Endothelial cell of umbilical vein (primary cell): Measurements from ENCODE around the gene BTK.

Experiments used
- CTCF ChIP-seq, 2 donors: IDR thresholded peaks; 1 replicate in 1 of 2; 2 replicates in 1 of 2; pipeline ENCODE4 v1.5.1; 2011; ENCODE audit warnings: low read length in 2 of 2, mild to moderate bottlenecking in 2 of 2, moderate library complexity in 2 of 2, control low read depth in 1 of 2, inconsistent platforms in 1 of 2, low read depth in 1 of 2; ENCODE audit not compliant: insufficient read depth in 1 of 2; ENCODE audit errors: extremely low read depth in 1 of 2
- EZH2 ChIP-seq: IDR thresholded peaks from 2 replicates; pipeline ENCODE4 v1.6.1; 2012; ENCODE audit warnings: borderline replicate concordance, low read depth, mild to moderate bottlenecking, moderate library complexity, low read length, inconsistent platforms; ENCODE audit not compliant: severe bottlenecking
- FOS ChIP-seq: IDR thresholded peaks from 2 replicates; pipeline ENCODE4 v1.6.1; 2011; ENCODE audit warnings: mild to moderate bottlenecking, low read length, moderate library complexity, borderline replicate concordance; ENCODE audit not compliant: insufficient read depth
- GATA2 ChIP-seq: IDR thresholded peaks from 2 replicates; pipeline ENCODE4 v1.7.0; 2011; ENCODE audit warnings: low read depth, mild to moderate bottlenecking, moderate library complexity, mixed read lengths, low read length; ENCODE audit not compliant: insufficient read length, insufficient read depth
- JUN ChIP-seq: IDR thresholded peaks from 2 replicates; pipeline ENCODE4 v1.6.1; 2011; ENCODE audit warnings: borderline replicate concordance, low read depth; ENCODE audit not compliant: insufficient read length, insufficient read depth
- MAX ChIP-seq: IDR thresholded peaks from 2 replicates; pipeline ENCODE4 v1.6.1; 2011; ENCODE audit not compliant: insufficient read depth, insufficient read length
- MYC ChIP-seq: IDR thresholded peaks from one replicate; pipeline ENCODE4 v1.6.1; 2011; ENCODE audit warnings: mild to moderate bottlenecking, low read depth, low read length
- POLR2A ChIP-seq: IDR thresholded peaks from 2 replicates; pipeline ENCODE4 v1.6.1; 2012; ENCODE audit warnings: low read depth, mild to moderate bottlenecking, control low read depth, low read length
- POLR2AphosphoS5 ChIP-seq: IDR thresholded peaks from 2 replicates; pipeline ENCODE4 v1.6.1; 2012; ENCODE audit warnings: low read depth, mild to moderate bottlenecking, control low read depth, low read length, moderate library complexity; ENCODE audit not compliant: insufficient read depth

- no peak for TF ChIP-seq POLR2AphosphoS5
- no peak for TF ChIP-seq CTCF (IDR thresholded peaks at IDR 0.05; ENCODE audit: extremely low read depth in 1 of 2, insufficient read depth in 1 of 2, low read depth in 1 of 2, low read length in 2 of 2)
- no peak for TF ChIP-seq EZH2
- no peak for TF ChIP-seq MYC
- TF ChIP-seq MAX = no peak
- TF ChIP-seq POLR2A = no peak
- no peak for TF ChIP-seq JUN
- TF ChIP-seq FOS = no peak
- TF ChIP-seq GATA2 = no peak
These were observed 17.2 kb downstream of the BTK start for GRCh38 chrX:101368800-101369199.
